Thyroid gland (tissue), 4 donors: ENCODE results near the gene MAST4.

ENCODE experiments used
- POLR2A ChIP-seq, 2 donors: fragments of 450-650 bp; IDR thresholded peaks; one replicate each; pipeline ENCODE4 v1.6.1; 2017; ENCODE audit warnings: antibody characterized with exemption in 2 of 2, mild to moderate bottlenecking in 2 of 2, moderate library complexity in 1 of 2
- TF ChIP-seq, protein P1 (sequence below), 6 experiments: fragments of 200-600 bp in 3 of 6; fragments of 450-650 bp in 3 of 6; sonication (generic) in 3 of 6; IDR thresholded peaks; one replicate each; pipeline ENCODE4 v1.5.1; 2016 to 2019; ENCODE audit warnings: antibody characterized with exemption in 6 of 6, mild to moderate bottlenecking in 2 of 6, inconsistent platforms in 1 of 6, moderate library complexity in 1 of 6

DNA sequence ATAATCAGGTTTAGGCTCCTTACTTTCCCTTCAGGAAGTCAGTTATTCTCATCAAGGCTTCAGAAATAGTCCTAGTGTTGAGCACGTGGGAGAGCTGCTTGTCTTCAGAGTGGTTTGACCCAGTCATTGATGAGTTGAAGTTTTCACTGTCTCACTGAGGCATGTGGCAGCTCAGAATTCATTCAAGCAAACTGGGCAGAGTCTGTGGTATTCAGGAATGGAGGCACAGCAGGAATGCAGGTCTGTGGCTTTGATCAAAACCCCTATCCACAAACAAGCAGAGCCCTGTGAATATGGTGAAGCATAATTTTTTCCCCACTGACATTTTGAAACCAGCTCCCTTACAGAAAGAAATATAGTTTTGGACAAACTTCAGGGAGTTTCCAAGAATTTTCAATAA lies 393.1 kb downstream of the MAST4 start:
- TF ChIP-seq, protein P1, sequence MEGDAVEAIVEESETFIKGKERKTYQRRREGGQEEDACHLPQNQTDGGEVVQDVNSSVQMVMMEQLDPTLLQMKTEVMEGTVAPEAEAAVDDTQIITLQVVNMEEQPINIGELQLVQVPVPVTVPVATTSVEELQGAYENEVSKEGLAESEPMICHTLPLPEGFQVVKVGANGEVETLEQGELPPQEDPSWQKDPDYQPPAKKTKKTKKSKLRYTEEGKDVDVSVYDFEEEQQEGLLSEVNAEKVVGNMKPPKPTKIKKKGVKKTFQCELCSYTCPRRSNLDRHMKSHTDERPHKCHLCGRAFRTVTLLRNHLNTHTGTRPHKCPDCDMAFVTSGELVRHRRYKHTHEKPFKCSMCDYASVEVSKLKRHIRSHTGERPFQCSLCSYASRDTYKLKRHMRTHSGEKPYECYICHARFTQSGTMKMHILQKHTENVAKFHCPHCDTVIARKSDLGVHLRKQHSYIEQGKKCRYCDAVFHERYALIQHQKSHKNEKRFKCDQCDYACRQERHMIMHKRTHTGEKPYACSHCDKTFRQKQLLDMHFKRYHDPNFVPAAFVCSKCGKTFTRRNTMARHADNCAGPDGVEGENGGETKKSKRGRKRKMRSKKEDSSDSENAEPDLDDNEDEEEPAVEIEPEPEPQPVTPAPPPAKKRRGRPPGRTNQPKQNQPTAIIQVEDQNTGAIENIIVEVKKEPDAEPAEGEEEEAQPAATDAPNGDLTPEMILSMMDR (IDR thresholded peaks at IDR 0.05): no peak
- no peak for TF ChIP-seq POLR2A (IDR thresholded peaks at IDR 0.05)
